GM19099 (cell line): Measurements from ENCODE around the gene HOXC9.

Experiments
- POLR2A ChIP-seq: IDR thresholded peaks from 3 replicates; pipeline ENCODE4 v1.6.1; 2011; ENCODE audit warnings: low read depth; ENCODE audit not compliant: insufficient read length; ENCODE audit errors: extremely low read depth

Gene HOXC9

DNA sequence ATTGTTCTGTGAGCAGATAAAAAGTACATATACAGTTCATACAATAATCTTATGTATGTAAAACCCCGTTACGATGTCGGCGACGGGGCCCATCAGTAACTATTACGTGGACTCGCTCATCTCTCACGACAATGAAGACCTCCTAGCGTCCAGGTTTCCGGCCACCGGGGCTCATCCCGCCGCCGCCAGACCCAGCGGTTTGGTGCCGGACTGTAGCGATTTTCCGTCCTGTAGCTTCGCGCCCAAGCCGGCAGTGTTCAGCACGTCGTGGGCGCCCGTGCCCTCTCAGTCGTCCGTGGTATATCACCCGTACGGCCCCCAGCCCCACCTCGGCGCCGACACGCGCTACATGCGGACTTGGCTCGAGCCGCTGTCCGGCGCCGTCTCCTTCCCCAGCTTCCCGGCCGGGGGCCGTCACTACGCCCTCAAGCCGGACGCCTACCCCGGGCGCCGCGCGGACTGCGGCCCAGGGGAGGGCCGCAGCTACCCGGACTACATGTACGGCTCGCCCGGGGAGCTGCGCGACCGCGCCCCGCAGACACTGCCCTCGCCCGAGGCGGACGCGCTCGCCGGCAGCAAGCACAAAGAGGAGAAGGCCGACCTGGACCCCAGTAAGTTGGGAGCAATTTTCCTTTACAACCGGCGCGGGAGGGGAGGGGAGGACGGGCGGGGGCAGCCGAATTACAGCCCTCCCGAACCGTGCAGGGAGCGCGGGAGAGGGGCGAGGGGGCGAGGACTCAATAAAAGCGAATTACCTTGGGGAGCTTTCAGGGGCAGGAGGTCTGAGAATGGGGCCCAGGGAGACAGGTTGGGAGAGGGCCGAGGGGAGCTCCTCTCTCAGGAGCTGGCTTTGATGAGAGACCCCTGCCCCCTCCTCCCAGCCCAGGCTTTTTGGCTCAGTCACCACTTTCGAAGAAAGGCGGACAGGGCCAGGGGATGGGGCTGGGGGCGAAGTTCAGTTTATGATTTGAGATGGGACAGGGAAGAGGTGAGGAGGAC, at the start of gene HOXC9:
Gene HOXC9 (plus strand): TSS at position 46 of the 999 bp plus-strand sequence. CDS start 28 bp downstream, at position 74.
- TF ChIP-seq POLR2A, result no peak

DNA sequence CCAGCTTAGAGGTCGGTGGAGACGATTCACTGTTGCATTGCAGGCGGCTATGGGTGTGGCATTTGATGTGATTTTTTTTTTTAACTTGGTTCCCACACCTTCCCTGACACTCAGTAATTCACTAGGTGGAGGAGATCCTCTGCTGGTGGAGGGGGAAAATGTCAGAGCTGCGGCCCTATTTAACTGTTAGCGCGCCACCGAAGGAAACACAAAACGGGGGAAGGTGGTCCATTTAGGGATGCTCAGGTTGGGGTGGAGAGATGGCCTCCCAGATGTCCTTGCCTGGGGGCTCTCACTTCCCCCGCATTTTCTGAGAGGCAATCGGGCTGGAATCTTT, 49.6 kb upstream of the HOXC9 start:
- TF ChIP-seq POLR2A, result no peak

DNA sequence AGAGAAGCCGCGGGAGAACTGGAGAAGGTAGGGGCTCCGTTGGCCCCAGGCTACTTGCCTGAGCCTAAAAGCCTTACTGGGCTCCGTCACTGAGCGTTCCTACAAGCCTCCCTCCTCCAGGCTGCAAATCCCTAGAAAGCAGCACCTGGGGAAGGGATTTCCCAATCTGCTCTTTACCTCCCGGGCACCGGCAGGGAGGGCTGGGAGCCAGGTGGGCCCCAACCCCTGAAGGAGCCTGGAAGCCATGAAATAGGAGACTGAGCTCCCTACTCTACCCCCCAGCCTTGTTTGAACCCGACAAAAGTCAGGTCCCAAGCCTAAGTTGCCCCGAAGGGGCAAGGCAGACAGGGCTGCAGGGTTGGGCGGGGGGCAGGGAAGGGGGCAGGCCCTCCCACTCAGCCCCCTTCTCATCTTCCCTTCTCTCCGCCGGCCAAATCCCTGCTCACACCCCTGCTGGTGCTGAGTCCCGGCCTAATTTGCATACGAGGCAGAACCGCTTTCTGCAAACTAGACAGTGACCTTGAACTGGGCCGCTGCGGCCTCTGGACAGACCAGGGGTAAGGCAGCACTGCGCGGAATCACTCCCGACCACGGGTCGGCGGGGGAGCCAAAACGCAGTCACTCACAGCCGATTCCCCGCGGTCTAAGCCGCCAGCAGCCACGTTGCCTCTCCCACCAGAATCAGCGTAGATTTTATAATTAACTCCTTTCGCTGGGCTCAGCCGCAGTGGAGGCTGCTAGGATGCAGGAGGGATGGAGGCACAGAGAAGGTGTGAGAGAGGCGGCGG, 49.0 kb upstream of the HOXC9 start:
- no peak for TF ChIP-seq POLR2A

- no peak for TF ChIP-seq POLR2A
Measured at GRCh38 chr12:53951577-53952334, 48.2 kb upstream of the HOXC9 start.

GRCh38 chr12:53952335-53952694, 47.6 kb upstream of the HOXC9 start:
- TF ChIP-seq POLR2A, result no peak

DNA sequence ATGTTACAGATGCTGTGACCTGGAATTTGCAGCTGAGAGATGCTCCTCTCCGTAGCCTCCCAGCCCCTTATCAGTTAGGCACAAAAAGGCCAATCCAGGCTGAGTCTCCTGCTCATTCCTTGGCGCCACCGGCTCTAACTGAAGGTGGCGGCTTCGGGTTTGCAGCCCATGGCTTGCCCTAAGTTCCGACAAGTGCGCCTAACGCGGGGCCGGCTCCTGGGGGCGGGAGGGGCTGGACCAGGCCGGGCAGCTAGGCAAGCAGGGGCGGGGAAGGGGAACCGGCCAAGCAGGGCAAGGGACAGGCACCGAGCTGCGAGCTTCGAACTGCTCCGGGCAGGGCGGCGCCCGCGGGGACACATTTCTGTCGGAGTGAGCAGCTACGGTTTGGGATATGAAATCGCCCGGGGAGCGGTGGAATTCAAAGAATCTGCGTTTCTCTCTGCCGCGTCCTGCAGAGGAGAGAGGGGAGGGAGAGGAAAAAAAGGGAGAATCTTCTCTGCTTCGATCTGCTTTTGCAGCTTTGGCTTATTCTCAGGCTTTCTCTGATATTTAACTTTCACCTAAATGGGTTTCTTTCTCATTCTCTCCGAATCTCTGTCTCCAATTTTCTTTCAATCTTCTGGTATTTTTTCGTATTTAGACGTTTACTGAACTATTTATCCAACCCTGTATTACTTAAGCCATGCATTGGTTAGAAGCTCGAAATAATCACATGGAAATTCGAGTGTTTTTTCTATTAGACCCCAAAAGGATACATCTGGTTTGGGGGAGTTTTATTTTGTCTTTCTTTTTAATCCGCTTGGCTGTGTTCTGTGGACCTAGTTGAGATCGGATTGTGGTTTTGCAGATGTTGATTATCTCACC, 46.9 kb upstream of the HOXC9 start:
- no peak for TF ChIP-seq POLR2A

GRCh38 chr12:53953831-53954693, 45.9 kb upstream of the HOXC9 start:
- no peak for TF ChIP-seq POLR2A

GRCh38 chr12:53954694-53955035, 45.3 kb upstream of the HOXC9 start, which contains the start of gene HOXC12:
TSS of gene HOXC12 (plus strand) at chr12:53954903. CDS start at chr12:53954930, 27 bp downstream.
- TF ChIP-seq POLR2A, result no peak

DNA sequence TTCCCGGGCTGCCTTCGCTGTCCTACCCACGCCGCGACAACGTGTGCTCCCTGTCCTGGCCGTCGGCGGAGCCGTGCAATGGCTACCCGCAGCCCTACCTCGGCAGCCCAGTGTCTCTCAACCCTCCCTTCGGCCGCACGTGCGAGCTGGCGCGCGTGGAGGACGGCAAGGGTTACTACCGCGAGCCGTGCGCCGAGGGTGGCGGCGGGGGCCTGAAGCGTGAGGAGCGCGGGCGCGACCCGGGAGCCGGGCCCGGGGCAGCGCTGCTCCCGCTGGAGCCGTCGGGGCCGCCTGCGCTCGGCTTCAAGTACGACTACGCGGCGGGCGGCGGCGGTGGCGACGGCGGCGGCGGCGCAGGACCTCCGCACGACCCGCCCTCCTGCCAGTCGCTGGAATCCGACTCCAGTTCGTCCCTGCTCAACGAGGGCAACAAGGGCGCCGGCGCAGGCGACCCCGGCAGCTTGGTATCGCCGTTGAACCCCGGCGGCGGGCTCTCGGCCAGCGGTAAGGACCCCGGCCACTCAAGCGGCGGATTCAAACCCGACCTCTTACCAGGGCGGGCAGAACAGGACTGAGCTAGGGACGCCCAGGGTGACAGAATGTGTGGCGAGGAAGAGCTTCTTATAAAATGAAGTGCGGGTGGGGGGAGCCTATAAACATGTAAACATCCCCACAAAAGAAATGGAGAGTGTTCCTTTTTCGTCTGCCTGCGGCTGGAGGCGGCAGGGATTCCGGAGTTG, 44.8 kb upstream of the HOXC9 start:
- TF ChIP-seq POLR2A, result no peak

GRCh38 chr12:53955776-53956250, 44.1 kb upstream of the HOXC9 start:
- no peak for TF ChIP-seq POLR2A

- TF ChIP-seq POLR2A, result no peak
Measured at GRCh38 chr12:53956251-53956887, 43.6 kb upstream of the HOXC9 start.

DNA sequence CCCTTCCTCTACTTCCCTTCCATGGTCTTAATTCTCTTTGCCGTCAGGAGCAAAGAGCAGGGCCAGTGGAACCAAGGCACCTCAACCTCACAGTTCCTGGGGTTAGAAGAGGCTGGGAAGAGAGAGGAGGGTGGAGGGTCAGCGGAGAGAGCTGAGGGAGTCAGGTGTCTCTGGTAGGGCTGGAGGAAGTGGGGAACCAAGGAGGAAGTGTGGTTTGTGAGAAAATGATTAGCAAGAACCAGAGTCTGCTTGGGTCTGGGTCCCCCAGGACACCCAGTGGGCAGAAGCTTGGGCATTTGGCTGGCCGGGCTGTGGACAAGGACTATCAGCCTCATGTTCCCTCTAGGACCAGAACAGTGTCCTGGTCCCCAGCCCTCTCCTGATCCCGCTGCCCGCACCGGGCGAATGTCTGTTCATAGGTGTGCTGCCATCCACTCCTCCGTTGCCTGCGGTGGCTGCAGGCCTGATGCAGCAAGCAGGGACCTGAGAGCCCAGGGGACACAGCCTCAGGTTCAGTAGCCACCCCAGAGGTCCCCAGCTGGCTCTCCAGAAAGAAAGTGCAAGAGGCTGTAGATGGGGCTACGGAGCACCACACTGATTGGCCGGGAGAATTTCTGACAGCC, 42.9 kb upstream of the HOXC9 start:
- no peak for TF ChIP-seq POLR2A
